Loucy (cell line): Measurements from ENCODE around the gene SRBD1.

Experiments used
- H2AFZ ChIP-seq: fragments of 200-600 bp; sonication (generic); 2 replicates; pipeline ENCODE4 v1.6.0; 2016; ENCODE audit warnings: antibody characterized with exemption, mild to moderate bottlenecking, low read length, moderate library complexity
- H3F3A ChIP-seq: fragments of 200-600 bp; 2 replicates; pipeline ENCODE4 v1.6.0; 2016; ENCODE audit warnings: antibody characterized with exemption, low read depth, mild to moderate bottlenecking
- H3K27me3 ChIP-seq: fragments of 200-600 bp; sonication (generic); 2 replicates; pipeline ENCODE4 v1.6.1; 2014; ENCODE audit warnings: low read length, mild to moderate bottlenecking; ENCODE audit not compliant: insufficient read depth, poor library complexity, severe bottlenecking
- H3K36me3 ChIP-seq: fragments of 200-600 bp; sonication (generic); 2 replicates; pipeline ENCODE4 v1.6.1; 2016; ENCODE audit warnings: low read length; ENCODE audit not compliant: insufficient read depth
- H3K4me1 ChIP-seq: fragments of 200-600 bp; sonication (generic); 2 replicates; pipeline ENCODE4 v1.5.1; 2014; ENCODE audit warnings: low read length, mild to moderate bottlenecking; ENCODE audit not compliant: insufficient read depth, poor library complexity, severe bottlenecking
- H3K4me2 ChIP-seq: fragments of 200-600 bp; sonication (generic); 2 replicates; pipeline ENCODE4 v1.6.0; 2014; ENCODE audit warnings: antibody characterized with exemption, low read length, low read depth, mild to moderate bottlenecking; ENCODE audit not compliant: poor library complexity, severe bottlenecking
- H3K4me3 ChIP-seq: fragments of 200-600 bp; sonication (generic); 2 replicates; pipeline ENCODE4 v1.5.1; 2014; ENCODE audit warnings: low read length, mild to moderate bottlenecking, mixed read lengths; ENCODE audit not compliant: poor library complexity, severe bottlenecking
- H3K79me2 ChIP-seq: fragments of 200-600 bp; sonication (generic); 2 replicates; pipeline ENCODE4 v1.6.1; 2014; ENCODE audit warnings: low read length; ENCODE audit not compliant: insufficient read depth
- H3K9ac ChIP-seq: fragments of 200-600 bp; sonication (generic); 2 replicates; pipeline ENCODE4 v1.6.0; 2014; ENCODE audit warnings: mild to moderate bottlenecking, low read depth, low read length, moderate library complexity; ENCODE audit not compliant: poor library complexity, severe bottlenecking
- H3K9me2 ChIP-seq: fragments of 200-600 bp; sonication (generic); replicated peaks from 2 replicates; pipeline ENCODE4 v1.6.1; 2016; ENCODE audit warnings: low read depth, low read length, mixed read lengths
- H3K9me3 ChIP-seq: fragments of 200-600 bp; sonication (generic); 2 replicates; pipeline ENCODE4 v1.6.1; 2014; ENCODE audit warnings: mild to moderate bottlenecking, antibody characterized with exemption, low read length, low read depth; ENCODE audit not compliant: insufficient read depth
- H4K20me1 ChIP-seq: fragments of 200-600 bp; sonication (generic); 2 replicates; pipeline ENCODE4 v1.6.0; 2014; ENCODE audit warnings: antibody characterized with exemption, low read length, mild to moderate bottlenecking; ENCODE audit not compliant: insufficient read depth, poor library complexity, severe bottlenecking
- EZH2phosphoT487 ChIP-seq: fragments of 200-600 bp; IDR thresholded peaks from 2 replicates; pipeline ENCODE4 v1.6.1; 2018; ENCODE audit warnings: antibody characterized with exemption, mild to moderate bottlenecking, moderate library complexity, borderline replicate concordance
- TF ChIP-seq, protein P1 (sequence below): fragments of 200-600 bp; sonication (generic); conservative IDR thresholded peaks from 2 replicates; pipeline ENCODE4 v1.5.1; 2014; ENCODE audit warnings: mild to moderate bottlenecking, antibody characterized with exemption, low read length

The SRBD1 gene

DNA sequence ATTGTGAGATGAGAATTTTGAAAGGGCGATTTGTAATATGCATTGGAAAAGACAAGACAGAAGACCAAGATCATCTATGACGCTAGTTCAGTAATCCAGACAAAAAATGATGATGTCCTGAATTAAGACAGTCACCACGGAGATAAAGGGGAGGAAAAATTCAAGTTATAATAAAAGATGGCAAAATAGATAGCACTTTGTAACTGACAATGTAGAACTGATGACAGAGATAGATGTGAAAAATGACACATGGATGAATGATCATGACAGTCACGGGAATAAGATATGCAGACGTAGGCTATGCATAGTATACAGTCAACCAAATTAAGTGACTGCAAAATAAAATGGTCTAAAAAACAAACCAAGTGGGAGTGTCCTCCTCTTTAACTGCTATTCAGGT lies 59.2 kb downstream of the SRBD1 start:
- Histone ChIP-seq H3K9me2 (no peaks in the 10 kb centered on the region), H3K9me3 (no peaks in the 10 kb centered on the region), H3K36me3 (peaks cover 48% of the 10 kb centered on the region; the same call in 1 of the 2 replicates), H3K9ac (no peak overlapping the region), H3K4me1 (peaks cover 12% of the 10 kb centered on the region), H3F3A (no peaks in the 10 kb centered on the region), H3K27me3 (no peaks in the 10 kb centered on the region), H3K79me2 (peaks cover 4% of the 10 kb centered on the region; the same call in 1 of the 2 replicates), H4K20me1 (no peaks in the 10 kb centered on the region), H3K4me3 (no peak overlapping the region), H3K4me2 (no peak overlapping the region), H2AFZ (no peak overlapping the region)
- TF ChIP-seq, protein P1, sequence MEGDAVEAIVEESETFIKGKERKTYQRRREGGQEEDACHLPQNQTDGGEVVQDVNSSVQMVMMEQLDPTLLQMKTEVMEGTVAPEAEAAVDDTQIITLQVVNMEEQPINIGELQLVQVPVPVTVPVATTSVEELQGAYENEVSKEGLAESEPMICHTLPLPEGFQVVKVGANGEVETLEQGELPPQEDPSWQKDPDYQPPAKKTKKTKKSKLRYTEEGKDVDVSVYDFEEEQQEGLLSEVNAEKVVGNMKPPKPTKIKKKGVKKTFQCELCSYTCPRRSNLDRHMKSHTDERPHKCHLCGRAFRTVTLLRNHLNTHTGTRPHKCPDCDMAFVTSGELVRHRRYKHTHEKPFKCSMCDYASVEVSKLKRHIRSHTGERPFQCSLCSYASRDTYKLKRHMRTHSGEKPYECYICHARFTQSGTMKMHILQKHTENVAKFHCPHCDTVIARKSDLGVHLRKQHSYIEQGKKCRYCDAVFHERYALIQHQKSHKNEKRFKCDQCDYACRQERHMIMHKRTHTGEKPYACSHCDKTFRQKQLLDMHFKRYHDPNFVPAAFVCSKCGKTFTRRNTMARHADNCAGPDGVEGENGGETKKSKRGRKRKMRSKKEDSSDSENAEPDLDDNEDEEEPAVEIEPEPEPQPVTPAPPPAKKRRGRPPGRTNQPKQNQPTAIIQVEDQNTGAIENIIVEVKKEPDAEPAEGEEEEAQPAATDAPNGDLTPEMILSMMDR: no peak
- TF ChIP-seq EZH2phosphoT487: no peak

DNA sequence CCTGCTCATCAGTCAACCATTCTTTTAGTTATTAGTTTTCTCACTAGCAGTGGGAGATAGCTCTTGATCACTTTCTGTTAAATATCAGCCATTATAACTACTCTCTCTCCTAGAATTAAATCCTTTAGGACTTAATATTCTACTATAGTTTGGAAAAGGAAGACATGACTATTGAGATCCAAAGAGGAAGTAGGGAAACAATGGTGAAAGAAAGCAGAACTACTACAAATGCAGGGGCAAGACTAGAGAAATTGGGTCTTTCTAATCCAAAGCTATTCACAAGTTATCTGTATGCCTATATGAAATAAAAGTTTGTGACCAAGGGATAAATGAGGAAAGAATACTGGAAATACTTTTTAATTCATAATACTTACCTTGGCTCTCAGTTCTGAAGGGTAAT lies 65.1 kb downstream of the SRBD1 start:
- H3K4me2 ChIP-seq: no peak overlapping the region
- no peaks in the 10 kb centered on the region for H3K27me3 ChIP-seq
- peaks cover 20% of the 10 kb centered on the region; the same call in 1 of the 2 replicates for H3K9me3 ChIP-seq
- peaks cover 5% of the 10 kb centered on the region for H3K4me1 ChIP-seq
- TF ChIP-seq, protein P1: no peak
- no peak for TF ChIP-seq EZH2phosphoT487
- H4K20me1 ChIP-seq: no peaks in the 10 kb centered on the region
- H3K4me3 ChIP-seq: no peak overlapping the region
- peaks cover 80% of the 10 kb centered on the region for H3K36me3 ChIP-seq
- no peak overlapping the region for H2AFZ ChIP-seq
- no peaks in the 10 kb centered on the region for H3K9me2 ChIP-seq
- no peaks in the 10 kb centered on the region for H3K79me2 ChIP-seq
- no peaks in the 10 kb centered on the region for H3F3A ChIP-seq
- no peak overlapping the region for H3K9ac ChIP-seq

DNA sequence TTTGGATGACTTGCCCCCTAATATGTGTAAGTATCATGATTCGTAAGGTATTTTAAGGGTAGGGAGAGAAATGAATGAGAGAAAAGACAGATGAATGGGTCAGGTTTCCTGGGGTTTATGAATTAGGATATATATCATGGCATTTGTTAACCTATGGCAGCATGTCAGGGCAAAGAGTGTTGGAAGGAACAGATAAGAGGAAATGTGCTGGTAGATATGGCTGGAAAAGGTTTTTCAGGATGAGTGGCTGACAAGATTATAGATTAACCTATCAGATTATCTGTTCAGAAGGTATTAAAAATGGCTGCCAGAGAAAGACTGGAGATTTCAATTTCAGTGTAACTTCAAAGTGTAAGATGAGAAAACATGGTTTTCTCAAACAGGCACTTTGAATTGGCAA lies 67.8 kb downstream of the SRBD1 start:
- no peak overlapping the region for H2AFZ ChIP-seq
- no peaks in the 10 kb centered on the region for H3K9me2 ChIP-seq
- no peaks in the 10 kb centered on the region for H3K4me1 ChIP-seq
- H3K9me3 ChIP-seq: peaks cover 25% of the 10 kb centered on the region; the same call in 1 of the 2 replicates
- no peak overlapping the region for H3K4me3 ChIP-seq
- H3K36me3 ChIP-seq: peaks cover 85% of the 10 kb centered on the region
- H3K4me2 ChIP-seq: no peak overlapping the region
- H3K9ac ChIP-seq: no peak overlapping the region
- no peaks in the 10 kb centered on the region for H3F3A ChIP-seq
- no peaks in the 10 kb centered on the region for H4K20me1 ChIP-seq
- H3K27me3 ChIP-seq: no peaks in the 10 kb centered on the region
- H3K79me2 ChIP-seq: no peaks in the 10 kb centered on the region
- TF ChIP-seq, protein P1: no peak
- TF ChIP-seq EZH2phosphoT487: no peak
